ENCODE data around the gene CABP2.

The CABP2 gene

DNA sequence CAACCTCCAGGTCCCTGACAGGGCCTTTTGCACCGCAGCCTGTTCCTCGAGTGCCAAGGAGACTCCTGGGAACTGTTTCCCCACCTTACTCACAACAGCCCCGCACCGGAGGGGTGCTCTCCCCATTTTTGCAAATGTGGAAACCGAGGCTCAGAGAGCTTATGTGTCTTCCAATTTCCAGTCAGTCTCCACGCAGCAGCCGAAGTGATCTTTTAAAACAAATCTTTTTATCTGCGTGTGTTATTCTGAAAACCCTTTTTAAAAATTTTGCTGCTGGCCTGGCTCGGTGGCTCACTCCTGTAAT, 53.8 kb downstream of the CABP2 start:
- no peak for DNase-seq

Data from DMS153 (cell line).